ENCODE measurements around the gene EFCAB6.

EFCAB6 gene

DNA sequence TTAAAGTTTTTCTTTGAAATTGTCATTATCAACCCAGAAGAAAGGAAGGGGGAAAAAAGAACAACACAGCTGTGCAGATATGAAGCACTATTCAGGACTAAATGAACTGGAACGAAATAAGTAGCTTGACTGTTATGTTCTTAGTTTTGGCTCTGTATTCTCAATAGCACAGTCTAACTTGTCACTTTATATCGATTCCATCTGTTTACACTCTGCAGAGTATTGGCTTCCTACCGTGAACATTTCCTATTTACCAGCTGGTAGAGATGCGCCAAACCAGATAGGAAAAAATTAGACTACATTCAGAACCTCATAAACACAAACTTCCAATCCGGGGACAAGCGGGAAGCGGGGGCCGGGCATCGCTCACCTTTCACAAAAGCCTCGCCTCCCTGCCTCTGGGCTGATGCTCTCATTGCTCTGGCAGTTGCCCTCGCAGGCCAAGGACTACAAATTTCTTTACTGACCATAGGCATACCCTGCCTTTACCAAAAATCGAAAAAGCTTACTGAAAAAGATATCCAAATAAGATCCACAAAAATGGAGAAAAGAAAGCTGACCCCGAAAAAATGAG is 66.2 kb downstream of the EFCAB6 start:
- no peak overlapping the region for H3K27ac Mint-ChIP-seq
- no peaks in the 10 kb centered on the region for H3K9me3 Mint-ChIP-seq
- no peaks in the 10 kb centered on the region for H3K4me1 Mint-ChIP-seq (ENCODE audit: low read depth)
- intact Hi-C loops (cut with micrococcal nuclease) = no loop called here
- no peak overlapping the region for H3K4me3 Mint-ChIP-seq
- H3K36me3 Mint-ChIP-seq (ENCODE audit: low read depth) = no peaks in the 10 kb centered on the region
- peaks cover 7% of the 10 kb centered on the region for H3K27me3 Mint-ChIP-seq

GRCh38 chr22:43745411-43745770 is 66.7 kb downstream of the EFCAB6 start:
- H3K36me3 Mint-ChIP-seq (ENCODE audit: low read depth) = no peaks in the 10 kb centered on the region
- H3K9me3 Mint-ChIP-seq = no peaks in the 10 kb centered on the region
- peaks cover 7% of the 10 kb centered on the region for H3K27me3 Mint-ChIP-seq
- H3K4me1 Mint-ChIP-seq (ENCODE audit: low read depth) = no peaks in the 10 kb centered on the region
- no peak overlapping the region for H3K4me3 Mint-ChIP-seq
- intact Hi-C loops (cut with micrococcal nuclease) = no loop called here
- no peak overlapping the region for H3K27ac Mint-ChIP-seq

DNA sequence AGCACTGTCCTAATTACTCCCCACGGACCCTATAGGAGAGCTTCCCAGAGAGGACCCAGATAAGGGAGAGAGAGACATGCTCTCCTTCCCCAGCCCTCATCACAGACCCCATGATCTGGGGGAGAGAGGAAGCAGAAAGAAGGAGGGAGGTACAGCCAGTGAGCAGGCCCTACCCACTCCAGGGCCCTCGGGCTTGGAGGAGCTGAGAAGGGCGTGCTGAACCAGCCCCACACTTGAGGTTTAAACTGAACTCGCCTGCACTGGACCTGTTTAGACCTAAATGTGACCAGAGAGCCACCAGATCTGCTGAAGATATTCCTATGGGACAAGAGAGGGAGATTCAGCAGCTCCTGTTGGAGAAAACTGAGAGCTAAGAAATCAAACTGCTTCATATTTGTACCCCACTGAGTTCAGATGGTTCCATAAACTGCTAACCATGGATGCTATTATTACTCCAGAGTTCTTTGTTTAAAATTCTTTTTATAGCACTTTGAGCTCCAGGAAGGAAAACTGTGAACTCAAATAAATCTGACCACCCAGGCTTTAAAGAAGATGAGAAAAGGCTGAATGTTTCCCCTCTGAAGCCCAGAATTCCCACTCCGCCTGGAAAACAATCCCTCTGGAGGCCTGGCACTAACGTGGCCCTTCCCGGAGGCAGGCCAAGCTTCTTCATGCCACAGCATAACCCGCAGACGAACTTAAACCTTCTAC is 67.2 kb downstream of the EFCAB6 start:
- H3K4me1 Mint-ChIP-seq (ENCODE audit: low read depth) = no peaks in the 10 kb centered on the region
- no peak overlapping the region for H3K27ac Mint-ChIP-seq
- peaks cover 7% of the 10 kb centered on the region for H3K27me3 Mint-ChIP-seq
- H3K36me3 Mint-ChIP-seq (ENCODE audit: low read depth) = no peaks in the 10 kb centered on the region
- no peaks in the 10 kb centered on the region for H3K9me3 Mint-ChIP-seq
- intact Hi-C loops (cut with micrococcal nuclease) = loop anchor here (5.0 kb wide), 1 partner anchor 358 kb away; no protein-coding TSS in a partner anchor
- no peak overlapping the region for H3K4me3 Mint-ChIP-seq

DNA sequence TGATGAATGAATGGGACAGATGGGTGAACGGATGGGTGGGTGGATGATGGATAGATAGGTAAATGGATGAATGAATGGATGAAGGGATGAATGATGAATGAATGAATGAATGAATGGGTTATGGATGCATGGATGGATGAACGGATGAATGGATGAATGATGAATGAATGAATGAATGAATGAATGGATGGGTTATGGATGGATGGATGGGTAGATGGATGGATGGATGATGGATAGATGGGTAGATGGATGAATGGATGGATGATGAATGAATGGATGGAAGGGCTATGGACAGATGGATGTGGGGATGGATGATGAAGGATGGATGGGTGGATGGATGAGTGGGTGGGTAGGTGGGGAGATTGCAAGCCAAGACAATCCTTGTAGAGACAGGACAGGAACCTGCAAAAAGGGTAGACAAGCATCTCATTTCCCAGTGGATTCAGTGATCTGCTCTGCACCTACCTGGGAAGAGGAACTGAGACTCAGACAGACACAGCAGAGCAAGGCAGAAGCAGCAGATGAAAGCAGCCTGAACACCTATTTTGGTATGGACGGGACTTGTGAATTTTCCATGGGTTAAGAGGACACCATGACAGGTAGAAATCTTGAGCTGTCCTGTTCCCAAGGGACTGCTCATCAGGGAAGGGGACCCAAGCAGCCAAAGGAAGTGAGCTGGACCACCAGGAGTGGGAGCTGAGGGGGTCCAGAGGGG is 68.0 kb downstream of the EFCAB6 start:
- Mint-ChIP-seq H3K27me3 (peaks cover 3% of the 10 kb centered on the region), H3K4me1 (ENCODE audit: low read depth) (no peaks in the 10 kb centered on the region), H3K4me3 (no peak overlapping the region), H3K9me3 (no peaks in the 10 kb centered on the region), H3K36me3 (ENCODE audit: low read depth) (no peaks in the 10 kb centered on the region), H3K27ac (no peak overlapping the region)
- intact Hi-C loops (cut with micrococcal nuclease) = loop anchor here (5.0 kb wide), 1 partner anchor 357 kb away; no protein-coding TSS in a partner anchor

- intact Hi-C loops (cut with micrococcal nuclease) = loop anchor here (5.0 kb wide), 1 partner anchor 356 kb away; no protein-coding TSS in a partner anchor
- H3K27me3 Mint-ChIP-seq = peaks cover under 1% of the 10 kb centered on the region
- no peaks in the 10 kb centered on the region for H3K9me3 Mint-ChIP-seq
- H3K36me3 Mint-ChIP-seq (ENCODE audit: low read depth) = no peaks in the 10 kb centered on the region
- no peak overlapping the region for H3K27ac Mint-ChIP-seq
- H3K4me3 Mint-ChIP-seq = no peak overlapping the region
- H3K4me1 Mint-ChIP-seq (ENCODE audit: low read depth) = no peaks in the 10 kb centered on the region
Measured at GRCh38 chr22:43743131-43743530, 69.0 kb downstream of the EFCAB6 start.

DNA sequence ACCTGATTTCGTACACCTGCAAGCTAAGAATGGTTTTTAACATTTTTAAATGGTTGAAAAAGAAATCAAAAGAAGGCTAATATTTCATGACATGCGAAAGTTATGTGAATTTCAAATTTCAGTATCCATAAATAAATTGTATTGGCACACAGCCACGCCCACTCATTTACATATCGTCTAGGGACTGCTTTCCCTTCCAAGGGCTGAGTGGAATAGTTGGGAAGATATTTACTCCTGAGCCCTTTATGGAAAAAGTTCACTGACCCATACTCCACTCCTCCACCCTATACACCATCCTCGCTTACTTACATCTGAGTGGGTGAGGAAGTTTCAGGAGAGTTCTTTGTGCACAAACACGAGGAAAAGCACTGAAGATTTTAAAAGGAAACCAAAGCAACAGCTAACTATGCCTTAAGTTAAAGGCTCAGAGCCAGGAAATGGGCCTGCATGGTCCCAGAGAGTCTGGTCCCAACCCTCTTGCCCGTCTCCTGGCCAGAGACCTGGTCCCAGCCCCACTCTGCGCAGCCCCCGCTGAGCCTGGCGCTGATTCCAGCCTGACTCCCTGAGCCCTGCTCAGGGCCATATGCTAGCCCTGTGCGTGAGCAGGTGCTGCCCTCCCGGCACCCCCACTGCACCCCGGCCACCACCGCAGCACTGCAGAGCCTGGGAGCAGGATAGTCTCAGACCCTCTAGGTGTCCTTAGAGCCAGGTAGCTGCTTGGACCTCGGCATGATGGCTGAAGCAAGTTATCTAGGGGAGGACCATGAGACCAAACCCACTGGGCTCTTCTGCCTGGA is 69.8 kb downstream of the EFCAB6 start:
- Mint-ChIP-seq H3K27ac (no peak overlapping the region), H3K27me3 (no peaks in the 10 kb centered on the region), H3K36me3 (ENCODE audit: low read depth) (no peaks in the 10 kb centered on the region), H3K4me1 (ENCODE audit: low read depth) (no peaks in the 10 kb centered on the region), H3K9me3 (no peaks in the 10 kb centered on the region), H3K4me3 (no peak overlapping the region)
- intact Hi-C loops (cut with micrococcal nuclease) = loop anchor here (5.0 kb wide), 1 partner anchor 355 kb away; no protein-coding TSS in a partner anchor

DNA sequence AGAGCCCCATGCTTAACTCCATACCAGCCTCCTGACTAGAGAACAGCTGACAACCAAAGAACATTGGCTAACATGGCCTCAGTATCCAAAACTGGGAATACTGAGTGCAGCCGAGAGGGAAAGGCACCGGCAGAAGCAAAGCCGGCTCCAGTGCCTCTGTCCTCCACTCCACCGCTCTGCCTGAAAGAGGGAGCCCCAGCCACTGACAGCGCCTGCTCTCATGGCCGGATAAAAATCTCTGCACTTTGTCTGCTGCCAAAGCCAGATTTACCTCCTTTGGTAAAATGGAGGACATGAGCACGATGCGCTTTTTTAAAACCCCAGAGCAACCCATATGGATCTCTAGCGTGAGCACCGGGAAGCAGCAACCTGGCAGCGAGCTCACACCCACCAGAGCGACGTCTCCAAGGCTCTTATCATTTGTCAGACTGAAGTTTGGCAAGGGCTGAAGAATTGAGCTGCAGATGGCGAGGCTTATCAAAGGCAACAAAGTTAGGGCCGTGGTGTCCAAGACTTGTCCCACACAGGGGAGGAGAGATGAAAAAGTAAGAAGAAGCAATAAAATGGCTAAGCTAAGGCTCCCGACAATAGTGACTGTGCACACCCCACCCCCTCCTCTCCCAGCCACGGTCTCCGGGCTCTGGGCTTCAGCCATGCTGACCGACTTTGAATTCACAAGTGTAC is 71.4 kb downstream of the EFCAB6 start:
- Mint-ChIP-seq H3K4me1 (ENCODE audit: low read depth) (no peaks in the 10 kb centered on the region), H3K9me3 (no peaks in the 10 kb centered on the region), H3K27ac (no peak overlapping the region), H3K36me3 (ENCODE audit: low read depth) (no peaks in the 10 kb centered on the region), H3K4me3 (no peak overlapping the region), H3K27me3 (no peaks in the 10 kb centered on the region)
- intact Hi-C loops (cut with micrococcal nuclease) = loop anchor here (5.0 kb wide), 1 partner anchor 353 kb away; no protein-coding TSS in a partner anchor

DNA sequence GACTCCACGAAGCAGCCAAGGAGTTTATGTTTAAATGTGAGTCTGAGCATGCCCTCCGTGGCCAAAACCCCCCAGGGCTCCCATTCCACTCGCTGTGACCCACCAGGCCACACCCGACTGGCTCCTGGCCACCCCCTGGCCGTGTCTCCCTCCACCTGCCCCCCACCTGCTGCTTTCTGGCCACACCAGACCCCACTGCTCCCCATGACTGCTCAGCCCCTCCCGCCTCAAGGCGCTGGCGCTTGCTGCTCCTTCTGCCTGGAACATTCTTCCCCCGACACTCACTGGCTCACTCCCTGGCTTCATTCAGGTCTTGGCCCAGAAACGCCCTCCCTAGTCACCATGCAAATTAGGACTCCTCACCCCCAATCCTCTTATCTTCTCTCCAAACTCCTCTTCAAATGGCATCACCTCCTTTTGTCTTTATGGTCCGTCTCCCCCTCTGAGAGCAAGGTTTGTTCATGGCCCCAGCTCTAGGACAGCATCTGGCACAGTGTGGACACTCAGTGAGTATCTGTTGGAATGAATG is 72.2 kb downstream of the EFCAB6 start:
- Mint-ChIP-seq H3K27ac (no peak overlapping the region), H3K4me3 (no peak overlapping the region), H3K4me1 (ENCODE audit: low read depth) (no peaks in the 10 kb centered on the region), H3K9me3 (no peaks in the 10 kb centered on the region), H3K27me3 (no peaks in the 10 kb centered on the region), H3K36me3 (ENCODE audit: low read depth) (no peaks in the 10 kb centered on the region)
- intact Hi-C loops (cut with micrococcal nuclease) = loop anchor here (5.0 kb wide), 1 partner anchor 353 kb away; no protein-coding TSS in a partner anchor

DNA sequence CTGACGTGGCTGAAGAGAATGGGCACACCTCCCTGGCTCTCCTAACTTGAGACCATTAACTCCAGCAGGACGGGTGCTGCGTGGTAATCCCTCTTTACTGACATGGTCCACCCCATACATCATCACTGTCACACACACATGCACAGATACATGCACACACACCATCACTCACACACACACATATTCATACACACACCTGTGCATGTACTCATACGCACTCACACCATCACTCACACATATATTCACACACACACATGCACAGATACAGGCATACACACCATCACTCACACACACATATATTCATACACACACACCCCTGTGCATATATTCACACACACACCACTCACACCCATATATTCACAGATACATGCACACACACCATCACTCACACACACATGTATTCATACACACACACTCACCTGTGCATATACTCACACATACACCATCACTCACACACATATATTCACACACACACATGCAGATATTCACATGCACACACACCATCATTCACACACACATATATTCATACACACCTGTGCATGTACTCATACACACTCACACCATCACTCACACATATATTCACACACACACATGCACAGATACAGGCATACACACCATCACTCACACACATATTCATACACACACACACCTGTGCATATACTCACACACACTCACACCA is 74.8 kb downstream of the EFCAB6 start:
- H3K4me3 Mint-ChIP-seq = no peak overlapping the region
- no peak overlapping the region for H3K27ac Mint-ChIP-seq
- no peaks in the 10 kb centered on the region for H3K27me3 Mint-ChIP-seq
- H3K36me3 Mint-ChIP-seq (ENCODE audit: low read depth) = no peaks in the 10 kb centered on the region
- no peaks in the 10 kb centered on the region for H3K9me3 Mint-ChIP-seq
- H3K4me1 Mint-ChIP-seq (ENCODE audit: low read depth) = no peaks in the 10 kb centered on the region
- intact Hi-C loops (cut with micrococcal nuclease) = no loop called here

DNA sequence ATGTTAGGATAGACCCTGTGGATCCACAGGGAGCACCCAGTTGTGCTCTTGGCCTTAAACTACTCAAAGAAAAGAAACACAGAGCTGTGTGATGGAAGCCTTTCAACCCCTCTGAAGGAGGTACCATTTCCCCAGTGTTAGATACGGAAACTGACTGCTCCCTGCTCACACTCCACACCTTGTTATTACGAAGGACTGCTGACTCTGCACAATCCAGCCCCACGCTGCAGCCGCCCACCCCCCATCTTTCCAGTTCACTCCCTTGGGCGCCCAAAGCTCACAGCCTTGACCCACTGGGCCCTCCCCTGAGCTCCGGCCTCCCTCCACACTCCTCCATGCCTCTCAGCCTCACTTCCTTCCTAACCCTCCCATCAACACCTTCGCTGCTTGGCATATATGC is 75.5 kb downstream of the EFCAB6 start:
- intact Hi-C loops (cut with micrococcal nuclease) = no loop called here
- Mint-ChIP-seq H3K27ac (no peak overlapping the region), H3K4me3 (no peak overlapping the region), H3K36me3 (ENCODE audit: low read depth) (no peaks in the 10 kb centered on the region), H3K4me1 (ENCODE audit: low read depth) (no peaks in the 10 kb centered on the region), H3K27me3 (peaks cover 4% of the 10 kb centered on the region), H3K9me3 (no peaks in the 10 kb centered on the region)

DNA sequence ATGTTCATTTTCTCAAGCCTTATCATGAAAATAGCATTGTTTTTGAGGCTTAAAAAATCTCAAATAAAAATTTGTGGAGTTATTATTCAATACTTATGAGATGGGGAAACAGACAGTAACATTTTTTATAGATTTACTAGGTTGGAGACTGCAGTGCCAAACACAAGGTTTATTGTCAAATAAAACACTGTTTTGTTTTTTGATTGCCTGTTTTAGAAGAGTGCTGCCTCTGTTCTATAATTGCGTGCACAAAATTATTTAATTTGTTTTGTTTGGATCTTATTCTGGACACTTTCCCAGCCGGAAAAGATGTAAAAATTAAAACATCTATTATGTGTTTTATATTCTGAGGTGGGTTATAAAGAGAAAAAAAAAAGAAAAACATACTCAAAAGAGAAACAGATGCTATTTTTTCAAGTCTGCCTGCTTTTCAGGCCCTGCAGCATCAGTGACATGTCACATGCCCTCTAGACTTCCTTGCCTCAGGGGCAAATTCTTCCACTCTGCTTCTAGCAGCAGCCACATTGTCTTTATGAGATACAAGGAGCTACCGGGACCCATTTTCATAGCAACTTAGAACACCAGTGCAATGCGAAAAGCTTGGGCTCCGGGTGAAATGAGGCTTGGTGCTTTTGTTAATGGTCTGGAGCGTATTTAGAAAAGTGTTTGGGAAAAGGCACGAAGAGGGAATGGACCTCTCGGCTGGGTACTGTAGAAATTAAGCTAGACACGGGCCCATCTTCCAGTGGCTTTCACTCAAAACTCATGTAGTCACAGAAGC is 77.5 kb downstream of the EFCAB6 start:
- peaks cover 6% of the 10 kb centered on the region for H3K27me3 Mint-ChIP-seq
- no peaks in the 10 kb centered on the region for H3K4me1 Mint-ChIP-seq (ENCODE audit: low read depth)
- no peak overlapping the region for H3K27ac Mint-ChIP-seq
- no peaks in the 10 kb centered on the region for H3K36me3 Mint-ChIP-seq (ENCODE audit: low read depth)
- intact Hi-C loops (cut with micrococcal nuclease) = no loop called here
- H3K9me3 Mint-ChIP-seq = no peaks in the 10 kb centered on the region
- H3K4me3 Mint-ChIP-seq = no peak overlapping the region

DNA sequence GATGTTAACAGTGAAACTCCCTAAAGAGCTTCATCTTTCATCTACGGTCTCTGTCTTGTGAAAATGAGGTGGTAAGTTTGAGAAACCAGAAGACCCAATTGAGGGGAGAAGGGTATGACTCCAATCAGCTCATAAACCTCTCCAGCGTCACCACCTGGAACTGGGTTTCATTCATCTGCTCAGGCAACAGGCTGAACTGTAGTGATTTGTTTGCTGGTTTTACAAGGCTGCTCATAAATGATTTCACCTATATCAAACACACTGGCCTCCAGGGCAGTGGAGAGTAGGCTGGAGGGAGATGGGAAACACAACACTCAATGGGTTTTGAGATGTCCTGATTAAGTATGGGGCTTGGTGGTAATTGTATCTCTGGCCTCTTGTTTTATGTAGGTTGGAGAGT is 79.0 kb downstream of the EFCAB6 start:
- H3K9me3 Mint-ChIP-seq = no peaks in the 10 kb centered on the region
- no peak overlapping the region for H3K4me3 Mint-ChIP-seq
- no peaks in the 10 kb centered on the region for H3K4me1 Mint-ChIP-seq (ENCODE audit: low read depth)
- intact Hi-C loops (cut with micrococcal nuclease) = no loop called here
- H3K36me3 Mint-ChIP-seq (ENCODE audit: low read depth) = no peaks in the 10 kb centered on the region
- H3K27me3 Mint-ChIP-seq = peaks cover 14% of the 10 kb centered on the region
- no peak overlapping the region for H3K27ac Mint-ChIP-seq
